Esophagus squamous epithelium (tissue), 4 donors: ENCODE results near the gene ZNF783.

Source experiments
- POLR2A ChIP-seq, 4 donors: fragments of 450-650 bp; IDR thresholded peaks; one replicate each; pipeline ENCODE4 v1.6.1; 2017; ENCODE audit warnings: antibody characterized with exemption in 4 of 4, mild to moderate bottlenecking in 4 of 4, moderate library complexity in 3 of 4
- TF ChIP-seq, protein P1 (sequence below), 6 experiments: fragments of 450-650 bp in 4 of 6; fragments of 200-600 bp in 2 of 6; sonication (generic) in 2 of 6; IDR thresholded peaks; one replicate each; pipeline ENCODE4 v1.5.1; 2016 to 2019; ENCODE audit warnings: antibody characterized with exemption in 6 of 6, mild to moderate bottlenecking in 4 of 6, moderate library complexity in 4 of 6

- no peak for TF ChIP-seq POLR2A (IDR thresholded peaks at IDR 0.05)
- TF ChIP-seq, protein P1, sequence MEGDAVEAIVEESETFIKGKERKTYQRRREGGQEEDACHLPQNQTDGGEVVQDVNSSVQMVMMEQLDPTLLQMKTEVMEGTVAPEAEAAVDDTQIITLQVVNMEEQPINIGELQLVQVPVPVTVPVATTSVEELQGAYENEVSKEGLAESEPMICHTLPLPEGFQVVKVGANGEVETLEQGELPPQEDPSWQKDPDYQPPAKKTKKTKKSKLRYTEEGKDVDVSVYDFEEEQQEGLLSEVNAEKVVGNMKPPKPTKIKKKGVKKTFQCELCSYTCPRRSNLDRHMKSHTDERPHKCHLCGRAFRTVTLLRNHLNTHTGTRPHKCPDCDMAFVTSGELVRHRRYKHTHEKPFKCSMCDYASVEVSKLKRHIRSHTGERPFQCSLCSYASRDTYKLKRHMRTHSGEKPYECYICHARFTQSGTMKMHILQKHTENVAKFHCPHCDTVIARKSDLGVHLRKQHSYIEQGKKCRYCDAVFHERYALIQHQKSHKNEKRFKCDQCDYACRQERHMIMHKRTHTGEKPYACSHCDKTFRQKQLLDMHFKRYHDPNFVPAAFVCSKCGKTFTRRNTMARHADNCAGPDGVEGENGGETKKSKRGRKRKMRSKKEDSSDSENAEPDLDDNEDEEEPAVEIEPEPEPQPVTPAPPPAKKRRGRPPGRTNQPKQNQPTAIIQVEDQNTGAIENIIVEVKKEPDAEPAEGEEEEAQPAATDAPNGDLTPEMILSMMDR (IDR thresholded peaks at IDR 0.05), result no peak
These were observed 9.6 kb upstream of the ZNF783 start for GRCh38 chr7:149252378-149252777.
